ENCODE measurements around the gene REXO2. TPM values are rescaled to one million over a fixed set of nuclear protein-coding genes. Genes with fewer than 3 reads are reported as not detected.

REXO2 gene
- total and polyA plus RNA-seq, 2 of the 13 experiments (the other 11 are each of a cell fraction or from before 2014, with no cell fraction given) = 95.6 to 104 TPM

DNA sequence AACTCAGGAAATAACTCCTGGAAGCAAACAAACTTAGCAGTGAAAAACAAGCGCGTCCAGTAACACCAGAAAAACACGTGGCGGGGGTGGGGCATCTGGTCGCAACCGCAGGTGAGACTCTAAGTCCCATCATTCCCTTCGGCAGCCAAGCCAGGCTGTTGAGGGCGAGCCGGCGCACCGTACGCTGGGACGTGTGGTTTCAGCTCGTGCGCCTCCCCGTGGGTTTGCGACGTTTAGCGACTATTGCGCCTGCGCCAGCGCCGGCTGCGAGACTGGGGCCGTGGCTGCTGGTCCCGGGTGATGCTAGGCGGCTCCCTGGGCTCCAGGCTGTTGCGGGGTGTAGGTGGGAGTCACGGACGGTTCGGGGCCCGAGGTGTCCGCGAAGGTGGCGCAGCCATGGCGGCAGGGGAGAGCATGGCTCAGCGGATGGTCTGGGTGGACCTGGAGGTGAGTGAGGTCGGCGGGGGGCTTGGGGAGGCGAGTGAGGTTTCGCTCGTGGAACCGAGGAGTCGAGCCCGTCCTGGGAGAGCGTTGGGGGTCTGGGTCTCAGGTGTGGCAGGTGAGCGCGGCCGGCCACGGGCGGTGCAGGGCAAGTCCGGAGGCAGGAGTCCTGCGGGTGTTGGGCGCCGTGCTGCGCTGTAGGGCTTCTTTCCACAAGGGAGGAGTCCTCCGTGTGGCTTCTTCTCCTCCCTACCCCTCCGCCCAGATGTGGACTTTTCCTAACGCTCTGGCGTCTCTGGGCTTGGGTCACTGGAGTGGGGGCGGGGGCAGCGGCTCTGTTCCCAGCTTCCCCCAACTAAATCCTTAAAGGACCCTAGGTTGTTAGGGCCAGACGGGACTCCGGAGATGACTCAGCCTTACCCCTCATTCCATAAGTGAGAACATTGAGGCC, at the start of gene REXO2 (continued):
- TF ChIP-seq, protein P1, sequence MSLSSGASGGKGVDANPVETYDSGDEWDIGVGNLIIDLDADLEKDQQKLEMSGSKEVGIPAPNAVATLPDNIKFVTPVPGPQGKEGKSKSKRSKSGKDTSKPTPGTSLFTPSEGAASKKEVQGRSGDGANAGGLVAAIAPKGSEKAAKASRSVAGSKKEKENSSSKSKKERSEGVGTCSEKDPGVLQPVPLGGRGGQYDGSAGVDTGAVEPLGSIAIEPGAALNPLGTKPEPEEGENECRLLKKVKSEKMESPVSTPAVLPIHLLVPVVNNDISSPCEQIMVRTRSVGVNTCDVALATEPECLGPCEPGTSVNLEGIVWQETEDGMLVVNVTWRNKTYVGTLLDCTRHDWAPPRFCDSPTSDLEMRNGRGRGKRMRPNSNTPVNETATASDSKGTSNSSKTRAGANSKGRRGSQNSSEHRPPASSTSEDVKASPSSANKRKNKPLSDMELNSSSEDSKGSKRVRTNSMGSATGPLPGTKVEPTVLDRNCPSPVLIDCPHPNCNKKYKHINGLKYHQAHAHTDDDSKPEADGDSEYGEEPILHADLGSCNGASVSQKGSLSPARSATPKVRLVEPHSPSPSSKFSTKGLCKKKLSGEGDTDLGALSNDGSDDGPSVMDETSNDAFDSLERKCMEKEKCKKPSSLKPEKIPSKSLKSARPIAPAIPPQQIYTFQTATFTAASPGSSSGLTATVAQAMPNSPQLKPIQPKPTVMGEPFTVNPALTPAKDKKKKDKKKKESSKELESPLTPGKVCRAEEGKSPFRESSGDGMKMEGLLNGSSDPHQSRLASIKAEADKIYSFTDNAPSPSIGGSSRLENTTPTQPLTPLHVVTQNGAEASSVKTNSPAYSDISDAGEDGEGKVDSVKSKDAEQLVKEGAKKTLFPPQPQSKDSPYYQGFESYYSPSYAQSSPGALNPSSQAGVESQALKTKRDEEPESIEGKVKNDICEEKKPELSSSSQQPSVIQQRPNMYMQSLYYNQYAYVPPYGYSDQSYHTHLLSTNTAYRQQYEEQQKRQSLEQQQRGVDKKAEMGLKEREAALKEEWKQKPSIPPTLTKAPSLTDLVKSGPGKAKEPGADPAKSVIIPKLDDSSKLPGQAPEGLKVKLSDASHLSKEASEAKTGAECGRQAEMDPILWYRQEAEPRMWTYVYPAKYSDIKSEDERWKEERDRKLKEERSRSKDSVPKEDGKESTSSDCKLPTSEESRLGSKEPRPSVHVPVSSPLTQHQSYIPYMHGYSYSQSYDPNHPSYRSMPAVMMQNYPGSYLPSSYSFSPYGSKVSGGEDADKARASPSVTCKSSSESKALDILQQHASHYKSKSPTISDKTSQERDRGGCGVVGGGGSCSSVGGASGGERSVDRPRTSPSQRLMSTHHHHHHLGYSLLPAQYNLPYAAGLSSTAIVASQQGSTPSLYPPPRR (CRISPR knock-in tag; IDR thresholded peaks at IDR 0.05; ENCODE audit: borderline replicate concordance) = 0 out of 2 replicates have a peak, but pooled peaks have one; percentile 21
- TF ChIP-seq ZFAT (CRISPR knock-in tag; conservative IDR thresholded peaks at IDR 0.05) = no peak
- TF ChIP-seq THYN1 (CRISPR knock-in tag; IDR thresholded peaks at IDR 0.05; ENCODE audit: borderline replicate concordance, low read depth) = no peak
- TF ChIP-seq, protein P2, sequence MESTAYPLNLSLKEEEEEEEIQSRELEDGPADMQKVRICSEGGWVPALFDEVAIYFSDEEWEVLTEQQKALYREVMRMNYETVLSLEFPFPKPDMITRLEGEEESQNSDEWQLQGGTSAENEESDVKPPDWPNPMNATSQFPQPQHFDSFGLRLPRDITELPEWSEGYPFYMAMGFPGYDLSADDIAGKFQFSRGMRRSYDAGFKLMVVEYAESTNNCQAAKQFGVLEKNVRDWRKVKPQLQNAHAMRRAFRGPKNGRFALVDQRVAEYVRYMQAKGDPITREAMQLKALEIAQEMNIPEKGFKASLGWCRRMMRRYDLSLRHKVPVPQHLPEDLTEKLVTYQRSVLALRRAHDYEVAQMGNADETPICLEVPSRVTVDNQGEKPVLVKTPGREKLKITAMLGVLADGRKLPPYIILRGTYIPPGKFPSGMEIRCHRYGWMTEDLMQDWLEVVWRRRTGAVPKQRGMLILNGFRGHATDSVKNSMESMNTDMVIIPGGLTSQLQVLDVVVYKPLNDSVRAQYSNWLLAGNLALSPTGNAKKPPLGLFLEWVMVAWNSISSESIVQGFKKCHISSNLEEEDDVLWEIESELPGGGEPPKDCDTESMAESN (CRISPR knock-in tag; conservative IDR thresholded peaks at IDR 0.05) = no peak
- no peak for TF ChIP-seq MTF1 (CRISPR knock-in tag; IDR thresholded peaks at IDR 0.05)
- TF ChIP-seq DNMT1 (CRISPR knock-in tag; IDR thresholded peaks at IDR 0.05) = no peak
- TF ChIP-seq, protein P3, sequence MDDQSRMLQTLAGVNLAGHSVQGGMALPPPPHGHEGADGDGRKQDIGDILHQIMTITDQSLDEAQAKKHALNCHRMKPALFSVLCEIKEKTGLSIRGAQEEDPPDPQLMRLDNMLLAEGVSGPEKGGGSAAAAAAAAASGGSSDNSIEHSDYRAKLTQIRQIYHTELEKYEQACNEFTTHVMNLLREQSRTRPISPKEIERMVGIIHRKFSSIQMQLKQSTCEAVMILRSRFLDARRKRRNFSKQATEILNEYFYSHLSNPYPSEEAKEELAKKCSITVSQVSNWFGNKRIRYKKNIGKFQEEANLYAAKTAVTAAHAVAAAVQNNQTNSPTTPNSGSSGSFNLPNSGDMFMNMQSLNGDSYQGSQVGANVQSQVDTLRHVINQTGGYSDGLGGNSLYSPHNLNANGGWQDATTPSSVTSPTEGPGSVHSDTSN (CRISPR knock-in tag; IDR thresholded peaks at IDR 0.05; ENCODE audit: borderline replicate concordance) = no peak
- TF ChIP-seq HNF4G (IDR thresholded peaks at IDR 0.05; ENCODE audit: borderline replicate concordance, low read depth, low read length) = no peak
- no peak for TF ChIP-seq HNF4G (CRISPR knock-in tag; IDR thresholded peaks at IDR 0.05; ENCODE audit: borderline replicate concordance, low read depth)
- TF ChIP-seq ZNF563 (CRISPR knock-in tag; IDR thresholded peaks at IDR 0.05) = 0 out of 2 replicates have a peak, but pooled peaks have one; percentile 12
- no peak for TF ChIP-seq RARA (CRISPR knock-in tag; IDR thresholded peaks at IDR 0.05)
- no peak for TF ChIP-seq KDM1A (CRISPR knock-in tag; IDR thresholded peaks at IDR 0.05)

Data from HepG2 (cell line).